Stomach (tissue), 9 donors: ENCODE measurements around the gene LOXL1. TPM values are rescaled to one million over a fixed set of nuclear protein-coding genes. Genes with fewer than 3 reads are reported as not detected.

ENCODE experiments used
- DNase-seq, 2 donors: peaks; one replicate each; pipeline versions ENCODE4 v3.0.0 to v3.0.0-alpha.2; 2013 to 2019
- H3K27ac ChIP-seq, 5 donors: fragments of 200-600 bp in 4 of 5; sonication (generic) in 4 of 5; one replicate each; pipeline ENCODE4 v1.5.1; 2013 to 2019; ENCODE audit warnings: mild to moderate bottlenecking in 1 of 5, moderate library complexity in 1 of 5
- H3K27me3 ChIP-seq, 3 donors: fragments of 200-600 bp; sonication (generic); one replicate each; pipeline ENCODE4 v1.5.1; 2017 to 2019; ENCODE audit warnings: mixed run types in 1 of 3
- H3K36me3 ChIP-seq, 4 donors: fragments of 200-600 bp; sonication (generic); 1 replicate in 3 of 4; 2 replicates in 1 of 4; pipeline ENCODE4 v1.5.1; 2016 to 2019
- H3K4me1 ChIP-seq, 4 donors: fragments of 200-600 bp; sonication (generic); one replicate each; pipeline ENCODE4 v1.5.1; 2016 to 2019
- H3K4me3 ChIP-seq, 4 donors: fragments of 200-600 bp; sonication (generic) in 3 of 4; one replicate each; pipeline ENCODE4 v1.5.1; 2016 to 2019; ENCODE audit warnings: mild to moderate bottlenecking in 1 of 4
- H3K9me3 ChIP-seq, 4 donors: fragments of 200-600 bp; sonication (generic); one replicate each; pipeline ENCODE4 v1.5.1; 2016 to 2019
- CTCF ChIP-seq, 7 experiments: fragments of 450-650 bp in 4 of 7; fragments of 200-600 bp in 3 of 7; sonication (generic) in 3 of 7; IDR thresholded peaks; one replicate each; pipeline ENCODE4 v1.5.1; 2016 to 2019; ENCODE audit warnings: antibody characterized with exemption in 7 of 7, control low read depth in 2 of 7, mild to moderate bottlenecking in 1 of 7
- EP300 ChIP-seq: sonication (generic); formaldehyde crosslinking; IDR thresholded peaks from one replicate; pipeline ENCODE4 v1.6.1; 2017; ENCODE audit warnings: antibody characterized with exemption
- POLR2A ChIP-seq, 4 donors: fragments of 450-650 bp; IDR thresholded peaks; one replicate each; pipeline ENCODE4 v1.6.1; 2016; ENCODE audit warnings: antibody characterized with exemption in 4 of 4, control low read depth in 2 of 4, mild to moderate bottlenecking in 1 of 4, moderate library complexity in 1 of 4
- POLR2AphosphoS5 ChIP-seq, 3 donors: sonication (generic); formaldehyde crosslinking; IDR thresholded peaks; one replicate each; pipeline ENCODE4 v1.6.1; 2016; ENCODE audit warnings: antibody characterized with exemption in 3 of 3
- WGBS, 5 donors: extraction: QIAGEN DNeasy Blood & Tissue Kit in 3 of 5; methylation state at CpG; one replicate each; pipeline versions ENCODE4 v1.1.5 to v1.1.7; 2013 to 2018; 5-methylcytosine and 5-hydroxymethylcytosine counted together
- intact Hi-C: fragments of 100-400 bp; cut with DNase I; formaldehyde crosslinking; loops from one replicate; pipeline ENCODE4 v1.15.1; 2023; ENCODE audit warnings: low total_unique reads
- polyA plus RNA-seq, 3 donors: library from polyadenylated mRNA; stranded (reverse); fragments of 200-250 nt; gene quantifications; one replicate each; pipeline ENCODE4 v1.2.3, GENCODE V29; 2013
- total RNA-seq, 5 donors: library from RNA; depleted of rRNA; stranded (reverse); fragments of >200 nt; gene quantifications; one replicate each; pipeline versions ENCODE4 v1.1.0 to v1.2.3, GENCODE V29; 2014 to 2016
- donor health status: healthy with polysubstance abuse.
- donor health status: Bipolar disorder and iron deficiency.
- donor health status: healthy.

Gene LOXL1
- total and polyA plus RNA-seq, 8 donors = 5.2 to 48.4 (median 19.9) TPM

- no peaks in the 10 kb centered on the region for H3K36me3 ChIP-seq
- H3K9me3 ChIP-seq = no peaks in the 10 kb centered on the region
- no peak overlapping the region for H3K27ac ChIP-seq
- no peak overlapping the region for H3K4me3 ChIP-seq
- no peak for DNase-seq
- H3K4me1 ChIP-seq = peaks cover 0 to 10% (median 2%) of the 10 kb centered on the region in 4 donors
- WGBS, 5 donors = 72 to 78% (median 76%) methylated on average over 4 of the region's 4 CpGs
- intact Hi-C loops = no loop called here
- TF ChIP-seq POLR2A (IDR thresholded peaks at IDR 0.05) (no peak), CTCF (IDR thresholded peaks at IDR 0.05) (no peak)
- H3K27me3 ChIP-seq = peaks cover 0 to 7% (median 0%) of the 10 kb centered on the region in 3 donors
Observed at GRCh38 chr15:73906346-73907034, 19.8 kb upstream of the LOXL1 start.

GRCh38 chr15:73907035-73907408 is 19.2 kb upstream of the LOXL1 start:
- no peak overlapping the region for H3K27ac ChIP-seq
- no peak for DNase-seq
- WGBS, 5 donors = 63 to 74% (median 65%) methylated on average over 2 of the region's 2 CpGs
- no peak for TF ChIP-seq CTCF (IDR thresholded peaks at IDR 0.05)
- no peak for TF ChIP-seq EP300
- TF ChIP-seq POLR2A (IDR thresholded peaks at IDR 0.05) = no peak
- TF ChIP-seq POLR2AphosphoS5 (IDR thresholded peaks at IDR 0.05) = no peak
- H3K9me3 ChIP-seq = no peaks in the 10 kb centered on the region
- H3K27me3 ChIP-seq = peaks cover 0 to 7% (median 0%) of the 10 kb centered on the region in 3 donors
- H3K4me1 ChIP-seq = peaks cover 0 to 16% (median 2%) of the 10 kb centered on the region in 4 donors
- intact Hi-C loops = no loop called here
- no peaks in the 10 kb centered on the region for H3K36me3 ChIP-seq
- no peak overlapping the region for H3K4me3 ChIP-seq

- H3K9me3 ChIP-seq = no peaks in the 10 kb centered on the region
- WGBS, 5 donors = 3 to 15% (median 11%) methylated on average over 6 to 7 of the region's 7 CpGs
- TF ChIP-seq CTCF (IDR thresholded peaks at IDR 0.05) (peak in 5 of 7 experiments; percentile 83 to 91 (median 88)), POLR2A (IDR thresholded peaks at IDR 0.05) (no peak), POLR2AphosphoS5 (IDR thresholded peaks at IDR 0.05) (peak in 1 of 3 donors; percentile 29), EP300 (no peak)
- H3K4me3 ChIP-seq = no peak overlapping the region
- H3K4me1 ChIP-seq = peaks cover 0 to 16% (median 2%) of the 10 kb centered on the region in 4 donors
- no peaks in the 10 kb centered on the region for H3K36me3 ChIP-seq
- no peaks in the 10 kb centered on the region for H3K27me3 ChIP-seq
- intact Hi-C loops = no loop called here
- peak; percentile 90 to 93 for DNase-seq
- no peak overlapping the region for H3K27ac ChIP-seq
Observed at GRCh38 chr15:73908030-73908821, 18.0 kb upstream of the LOXL1 start.

GRCh38 chr15:73908822-73909122 is 17.5 kb upstream of the LOXL1 start:
- Histone ChIP-seq H3K4me3 (no peak overlapping the region), H3K36me3 (no peaks in the 10 kb centered on the region), H3K27me3 (no peaks in the 10 kb centered on the region), H3K9me3 (no peaks in the 10 kb centered on the region), H3K27ac (no peak overlapping the region), H3K4me1 (peaks cover 0 to 16% (median 2%) of the 10 kb centered on the region in 4 donors)
- intact Hi-C loops = no loop called here
- no peak for TF ChIP-seq POLR2A (IDR thresholded peaks at IDR 0.05)
- no peak for TF ChIP-seq POLR2AphosphoS5 (IDR thresholded peaks at IDR 0.05)
- TF ChIP-seq CTCF (IDR thresholded peaks at IDR 0.05) = no peak
- no peak for TF ChIP-seq EP300
- DNase-seq = no peak
- 88 to 100% (median 95%) methylated on average over 2 of the region's 2 CpGs for WGBS, 5 donors
